Esophagus squamous epithelium (tissue), 5 donors: Measurements from ENCODE around the gene ERC2. TPM values are rescaled to one million over a fixed set of nuclear protein-coding genes. Genes with fewer than 3 reads are reported as not detected.

Experiments used
- DNase-seq: peaks from one replicate; lab custom pipeline; 2025; lab: John Stamatoyannopoulos, UW
- H3K27ac ChIP-seq, 4 donors: fragments of 200-600 bp; sonication (generic); one replicate each; pipeline ENCODE4 v1.5.1; 2016 to 2019; ENCODE audit warnings: mild to moderate bottlenecking in 1 of 4
- H3K27me3 ChIP-seq, 4 donors: fragments of 200-600 bp; sonication (generic); 1 replicate in 3 of 4; 2 replicates in 1 of 4; pipeline versions ENCODE4 v1.5.1 to v1.6.0; 2017 to 2021; ENCODE audit warnings: antibody characterized with exemption in 1 of 4
- H3K36me3 ChIP-seq, 3 donors: fragments of 200-600 bp; sonication (generic); one replicate each; pipeline ENCODE4 v1.5.1; 2016 to 2019
- H3K4me1 ChIP-seq, 3 donors: fragments of 200-600 bp; sonication (generic); one replicate each; pipeline ENCODE4 v1.5.1; 2017 to 2019
- H3K4me3 ChIP-seq, 4 donors: fragments of 200-600 bp; sonication (generic); 1 replicate in 3 of 4; 2 replicates in 1 of 4; pipeline ENCODE4 v1.5.1; 2016 to 2019; ENCODE audit warnings: mild to moderate bottlenecking in 2 of 4, moderate library complexity in 1 of 4
- H3K9me3 ChIP-seq, 3 donors: fragments of 200-600 bp; sonication (generic); one replicate each; pipeline ENCODE4 v1.5.1; 2016 to 2019
- CTCF ChIP-seq, 6 experiments: fragments of 450-650 bp in 4 of 6; fragments of 200-600 bp in 2 of 6; sonication (generic) in 2 of 6; IDR thresholded peaks; one replicate each; pipeline ENCODE4 v1.5.1; 2016 to 2019; ENCODE audit warnings: antibody characterized with exemption in 6 of 6, mild to moderate bottlenecking in 4 of 6, moderate library complexity in 4 of 6
- POLR2A ChIP-seq, 4 donors: fragments of 450-650 bp; IDR thresholded peaks; one replicate each; pipeline ENCODE4 v1.6.1; 2017; ENCODE audit warnings: antibody characterized with exemption in 4 of 4, mild to moderate bottlenecking in 4 of 4, moderate library complexity in 3 of 4
- WGBS, 2 donors: methylation state at CpG; one replicate each; pipeline ENCODE4 v1.1.5; 2018; 5-methylcytosine and 5-hydroxymethylcytosine counted together
- intact Hi-C: fragments of 100-400 bp; cut with DNase I; formaldehyde crosslinking; loops from one replicate; pipeline ENCODE4 v1.15.0; 2022
- total RNA-seq, 4 donors: library from RNA; depleted of rRNA; stranded (reverse); fragments of >200 nt; gene quantifications; one replicate each; pipeline ENCODE4 v1.1.0, GENCODE V29; 2016
- donor health status: DM: yes; HTN: yes; CAD: no.

ERC2 gene
- total RNA-seq, 4 donors from 2014 or later = 0.12 to 1.9 (median 0.86) TPM

- no peaks in the 10 kb centered on the region for H3K9me3 ChIP-seq
- WGBS, 2 donors = 47 to 65% methylated on average over 1 of the region's 1 CpG
- H3K4me1 ChIP-seq = no peaks in the 10 kb centered on the region
- H3K36me3 ChIP-seq = no peaks in the 10 kb centered on the region
- H3K27me3 ChIP-seq = no peaks in the 10 kb centered on the region
- no peak overlapping the region for H3K4me3 ChIP-seq
- intact Hi-C loops = no loop called here
- H3K27ac ChIP-seq = no peak overlapping the region
- TF ChIP-seq CTCF (IDR thresholded peaks at IDR 0.05) (no peak), POLR2A (IDR thresholded peaks at IDR 0.05) (no peak)
- DNase-seq = no peak
Observed at GRCh38 chr3:56229311-56229710, 239.0 kb downstream of the ERC2 start.

DNA sequence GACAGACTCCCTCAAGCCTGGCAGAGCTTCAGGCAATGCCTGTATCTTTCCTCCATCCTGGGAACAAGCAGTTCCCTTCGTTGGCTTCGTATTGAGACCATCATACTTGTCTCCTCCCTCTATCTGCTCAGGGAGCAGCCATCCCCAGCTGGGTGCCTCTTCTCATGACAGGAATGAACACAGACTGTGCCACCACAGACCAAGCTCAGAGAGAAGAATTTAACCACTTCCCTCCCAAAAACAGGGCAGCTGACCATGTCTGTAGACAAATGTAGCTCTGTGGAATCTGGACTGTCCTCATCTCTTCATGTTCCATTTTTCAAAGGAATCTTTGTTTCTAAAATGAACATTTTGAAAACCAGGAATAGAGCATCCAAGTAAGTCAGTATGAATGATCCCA lies 245.4 kb downstream of the ERC2 start:
- DNase-seq = no peak
- Histone ChIP-seq H3K9me3 (no peaks in the 10 kb centered on the region), H3K4me3 (no peak overlapping the region), H3K36me3 (no peaks in the 10 kb centered on the region), H3K27ac (no peak overlapping the region), H3K27me3 (no peaks in the 10 kb centered on the region), H3K4me1 (no peaks in the 10 kb centered on the region)
- intact Hi-C loops = no loop called here
- 83 to 88% methylated on average over 2 of the region's 2 CpGs for WGBS, 2 donors
- TF ChIP-seq POLR2A (IDR thresholded peaks at IDR 0.05) (no peak), CTCF (IDR thresholded peaks at IDR 0.05) (no peak)

GRCh38 chr3:56219894-56220805 lies 248.1 kb downstream of the ERC2 start:
- Histone ChIP-seq H3K4me3 (no peak overlapping the region), H3K36me3 (no peaks in the 10 kb centered on the region), H3K27me3 (no peaks in the 10 kb centered on the region), H3K27ac (no peak overlapping the region), H3K9me3 (no peaks in the 10 kb centered on the region), H3K4me1 (no peaks in the 10 kb centered on the region)
- no peak for TF ChIP-seq POLR2A (IDR thresholded peaks at IDR 0.05)
- no peak for TF ChIP-seq CTCF (IDR thresholded peaks at IDR 0.05)
- no peak for DNase-seq
- 67 to 75% methylated on average over 11 of the region's 11 CpGs for WGBS, 2 donors
- intact Hi-C loops = no loop called here

DNA sequence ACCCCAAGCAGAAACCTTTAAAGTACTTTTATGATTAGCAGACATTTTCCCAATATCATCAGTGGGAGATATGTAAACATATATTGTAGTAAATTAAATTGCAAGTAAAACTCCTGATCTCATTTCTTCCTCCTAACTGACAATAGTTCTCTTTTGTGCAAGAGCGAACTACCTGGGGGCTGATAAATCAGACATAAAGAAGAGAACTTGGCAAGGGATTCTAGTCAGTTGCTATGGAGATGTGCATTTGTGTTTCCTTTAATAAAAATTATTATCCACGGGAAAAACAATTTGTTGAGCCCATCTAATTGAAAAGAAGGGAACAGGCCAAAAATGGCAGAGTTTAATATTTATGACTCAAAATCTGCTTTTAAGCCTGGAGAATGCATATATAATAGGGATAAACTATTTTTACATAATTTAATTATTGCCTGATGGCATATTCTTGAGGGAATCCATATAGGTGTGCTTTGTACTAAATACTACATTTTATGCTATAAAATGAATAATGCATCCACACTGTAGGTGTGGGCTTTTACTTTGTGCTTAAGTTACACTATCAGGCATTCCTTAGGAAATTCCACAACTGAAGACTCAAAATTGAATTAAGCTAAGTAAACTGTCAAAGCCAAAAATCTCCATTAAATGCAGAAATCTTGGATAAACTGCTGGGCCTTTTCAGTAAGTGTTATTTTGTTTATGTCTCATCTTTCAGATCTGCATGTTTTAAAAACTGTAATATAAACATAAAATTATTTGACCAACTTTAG lies 258.1 kb downstream of the ERC2 start:
- no peak overlapping the region for H3K27ac ChIP-seq
- no peak overlapping the region for H3K4me3 ChIP-seq
- DNase-seq = no peak
- WGBS, 2 donors = 66 to 73% methylated on average over 2 of the region's 2 CpGs
- H3K4me1 ChIP-seq = no peaks in the 10 kb centered on the region
- intact Hi-C loops = no loop called here
- no peak for TF ChIP-seq CTCF (IDR thresholded peaks at IDR 0.05)
- no peaks in the 10 kb centered on the region for H3K9me3 ChIP-seq
- H3K36me3 ChIP-seq = no peaks in the 10 kb centered on the region
- H3K27me3 ChIP-seq = no peaks in the 10 kb centered on the region

DNA sequence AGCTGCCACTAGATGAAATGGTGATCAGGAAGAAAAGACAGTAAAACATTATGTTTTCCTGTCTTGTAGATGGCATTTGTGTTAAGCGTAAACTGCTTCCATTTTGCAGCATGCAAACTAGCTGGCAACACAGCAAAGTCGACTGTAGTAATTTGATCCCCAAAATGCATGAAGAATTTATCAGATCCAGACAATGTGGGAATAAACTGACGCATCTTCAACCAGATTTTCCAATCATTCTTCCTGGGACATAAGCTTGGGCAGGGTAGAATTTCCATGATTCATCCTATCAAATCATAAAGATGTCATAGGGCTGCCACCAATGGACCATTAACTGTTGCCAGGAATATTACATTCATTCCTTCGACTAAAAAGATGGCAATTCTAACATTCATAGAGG lies 260.3 kb downstream of the ERC2 start:
- intact Hi-C loops = no loop called here
- H3K4me1 ChIP-seq = no peaks in the 10 kb centered on the region
- H3K36me3 ChIP-seq = no peaks in the 10 kb centered on the region
- no peak for DNase-seq
- H3K9me3 ChIP-seq = no peaks in the 10 kb centered on the region
- WGBS, 2 donors = 79 to 84% methylated on average over 4 of the region's 4 CpGs
- H3K4me3 ChIP-seq = no peak overlapping the region
- no peak for TF ChIP-seq CTCF (IDR thresholded peaks at IDR 0.05)
- TF ChIP-seq POLR2A (IDR thresholded peaks at IDR 0.05) = no peak
- H3K27me3 ChIP-seq = no peaks in the 10 kb centered on the region
- H3K27ac ChIP-seq = no peak overlapping the region
